GM12878 (cell line): ENCODE results near the gene RGS6. TPM values are rescaled to one million over a fixed set of nuclear protein-coding genes. Genes with fewer than 3 reads are reported as not detected.
A peak's percentile ranks its signal among the peaks of the same experiment; 100 is the strongest.

ENCODE experiments used
- ATAC-seq: fragments of 200-7000 bp; cut with Tn5 transposase; 3 replicates; pipeline ENCODE4 v1.9.1; 2020; ENCODE audit warnings: mild to moderate bottlenecking, moderate library complexity
- BruUV-seq: library from RNA; stranded (reverse); fragments of 400-500 nt; replicated peaks from 2 replicates; lab custom pipeline; 2021; lab: Mats Ljungman, UMichigan
- CTCF ChIA-PET: fragments of 300-600 bp; sonication (Branson Sonifier 250); formaldehyde crosslinking; extraction: SDS; loops from one replicate; lab custom pipeline; 2021; ENCODE audit warnings: inconsistent platforms; lab: Yijun Ruan, JAX
- POLR2A ChIA-PET: fragments of 350-600 bp; formaldehyde crosslinking; extraction: SDS; loops from one replicate; lab custom pipeline; 2021; ENCODE audit warnings: inconsistent platforms; lab: Charles Lee
- RAD21 ChIA-PET: fragments of 300-600 bp; sonication (Branson Sonifier 250); formaldehyde crosslinking; loops from one replicate; lab custom pipeline; 2023; ENCODE audit warnings: antibody characterized with exemption; ENCODE audit not compliant: unreplicated experiment; lab: Charles Lee
- SMC1A ChIA-PET: fragments of 300-600 bp; sonication (Branson Sonifier 250); formaldehyde crosslinking; loops from one replicate; lab custom pipeline; 2023; ENCODE audit not compliant: unreplicated experiment, uncharacterized antibody; lab: Charles Lee
- DNase-seq: peaks from one replicate; pipeline ENCODE4 v3.0.0-alpha.2; 2011; ENCODE audit warnings: low read depth, low spot score
- FAIRE-seq: peaks from 3 replicates; lab custom pipeline; 2011; peaks lifted over from hg19 to GRCh38; lab: Jason Lieb, UNC
- H2AFZ ChIP-seq: 2 replicates; pipeline ENCODE4 v1.6.0; 2011; ENCODE audit warnings: low read depth, low read length, control low read depth; ENCODE audit not compliant: control insufficient read depth
- H3K27ac ChIP-seq: 2 replicates; pipeline ENCODE4 v1.5.1; 2011; ENCODE audit warnings: control low read depth; ENCODE audit not compliant: control insufficient read depth, insufficient read depth
- H3K27me3 ChIP-seq, 2 experiments: replicated peaks in 1 of 2; 2 replicates each; pipeline versions ENCODE4 v1.6.0 to v1.6.1; 2011; ENCODE audit warnings: low read length in 1 of 2; ENCODE audit not compliant: control insufficient read depth in 2 of 2, insufficient read depth in 2 of 2
- H3K36me3 ChIP-seq, 2 experiments: 2 replicates each; pipeline ENCODE4 v1.5.1; 2011; ENCODE audit warnings: low read length in 1 of 2; ENCODE audit not compliant: control insufficient read depth in 2 of 2, insufficient read depth in 2 of 2
- H3K4me1 ChIP-seq: 2 replicates; pipeline ENCODE4 v1.6.1; 2011; ENCODE audit warnings: mild to moderate bottlenecking, low read length, moderate library complexity, mixed read lengths; ENCODE audit not compliant: control insufficient read depth, insufficient read depth
- H3K4me2 ChIP-seq: 2 replicates; pipeline ENCODE4 v1.6.0; 2011; ENCODE audit warnings: control low read depth; ENCODE audit not compliant: control insufficient read depth, insufficient read depth
- H3K4me3 ChIP-seq: fragments of 200-600 bp; sonication (generic); 2 replicates; pipeline ENCODE4 v1.5.1; 2016
- H3K79me2 ChIP-seq: 2 replicates; pipeline ENCODE4 v1.6.0; 2011; ENCODE audit warnings: low read length; ENCODE audit not compliant: control insufficient read depth, insufficient read depth
- H3K9ac ChIP-seq: 2 replicates; pipeline ENCODE4 v1.8.0; 2011; ENCODE audit warnings: low read length, control low read depth, mixed read lengths; ENCODE audit not compliant: control insufficient read depth, insufficient read depth
- H3K9me3 ChIP-seq: replicated peaks from 3 replicates; pipeline ENCODE4 v1.5.1; 2011; ENCODE audit warnings: mild to moderate bottlenecking, low read length; ENCODE audit not compliant: control insufficient read depth, insufficient read depth
- H4K20me1 ChIP-seq: 2 replicates; pipeline ENCODE4 v1.6.0; 2011; ENCODE audit not compliant: control insufficient read depth, insufficient read depth
- CHD2 ChIP-seq: IDR thresholded peaks from 2 replicates; pipeline ENCODE4 v1.6.1; 2011; ENCODE audit warnings: low read depth, low read length, improper control_type of control experiment, borderline replicate concordance
- ETV6 ChIP-seq, 2 experiments: fragments of 450-650 bp in 1 of 2; IDR thresholded peaks in 1 of 2; conservative IDR thresholded peaks in 1 of 2; 2 replicates each; pipeline ENCODE4 v1.6.1; 2014; ENCODE audit warnings: antibody characterized with exemption in 1 of 2, borderline replicate concordance in 1 of 2, low read depth in 1 of 2, mild to moderate bottlenecking in 1 of 2, moderate library complexity in 1 of 2
- FOXM1 ChIP-seq: IDR thresholded peaks from 2 replicates; pipeline ENCODE4 v1.6.1; 2012; ENCODE audit warnings: low read depth, mild to moderate bottlenecking, inconsistent platforms, low read length, moderate library complexity
- IRF5 ChIP-seq: fragments of 450-650 bp; IDR thresholded peaks from 2 replicates; pipeline ENCODE4 v1.6.1; 2017; ENCODE audit warnings: borderline replicate concordance
- JUND ChIP-seq: IDR thresholded peaks from 2 replicates; pipeline ENCODE4 v1.6.1; 2012; ENCODE audit warnings: low read depth, mild to moderate bottlenecking, low read length, improper control_type of control experiment, moderate library complexity
- KLF5 ChIP-seq: fragments of 450-650 bp; IDR thresholded peaks from 2 replicates; pipeline ENCODE4 v1.6.1; 2014; ENCODE audit warnings: mild to moderate bottlenecking; ENCODE audit not compliant: partially characterized antibody
- MTA2 ChIP-seq: fragments of 450-650 bp; IDR thresholded peaks from 2 replicates; pipeline ENCODE4 v1.6.1; 2016; ENCODE audit warnings: low read depth, mild to moderate bottlenecking, moderate library complexity
- MXI1 ChIP-seq: fragments of 150-350 bp; IDR thresholded peaks from 2 replicates; pipeline ENCODE4 v1.6.1; 2011; ENCODE audit warnings: low read depth, mild to moderate bottlenecking, inconsistent platforms, low read length, improper control_type of control experiment
- NBN ChIP-seq: fragments of 450-650 bp; IDR thresholded peaks from 2 replicates; pipeline ENCODE4 v1.6.1; 2016
- PBX3 ChIP-seq: IDR thresholded peaks from 2 replicates; pipeline ENCODE4 v1.6.1; 2011; ENCODE audit warnings: mild to moderate bottlenecking, low read depth, low read length, moderate library complexity; ENCODE audit not compliant: insufficient replicate concordance
- RELB ChIP-seq: fragments of 450-650 bp; IDR thresholded peaks from 2 replicates; pipeline ENCODE4 v1.6.1; 2017; ENCODE audit warnings: low read depth, mild to moderate bottlenecking, moderate library complexity
- ZBTB11 ChIP-seq: fragments of 450-650 bp; formaldehyde crosslinking; IDR thresholded peaks from 2 replicates; pipeline ENCODE4 v1.5.0; 2022; ENCODE audit warnings: mild to moderate bottlenecking, missing genetic modification characterization
- ZBTB4 ChIP-seq: fragments of 450-650 bp; formaldehyde crosslinking; IDR thresholded peaks from 2 replicates; pipeline ENCODE4 v1.4.0; 2022; ENCODE audit warnings: mild to moderate bottlenecking, moderate library complexity
- in situ Hi-C: fragments of 300-500 bp; cut with MboI; formaldehyde crosslinking; loops from 9 replicates; pipeline ENCODE4 v1.14.3; 2018; ENCODE audit warnings: mixed read lengths
- intact Hi-C: fragments of 100-400 bp; cut with micrococcal nuclease; formaldehyde crosslinking; loops from one replicate; pipeline ENCODE4 v1.14.2; 2022; ENCODE audit not compliant: unreplicated experiment
- polyA plus RNA-seq, 11 experiments: library from polyadenylated mRNA; depleted of rRNA in 4 of 11; unstranded in 6 of 11; stranded (reverse) in 5 of 11; fragments of >200 nt; fragmentation: Nextera tagmentation in 4 of 11; fragmentation: Illumina TruSeq in 1 of 11; extraction: Ambion mirVana in 4 of 11; extraction: Trizol in 1 of 11; gene quantifications; 1 replicate in 1 of 11; 2 replicates in 10 of 11; pipeline versions ENCODE4 v1.2.1 to v1.2.3, GENCODE V29; 2011 to 2016; ENCODE audit warnings: inconsistent platforms in 2 of 11, missing spikeins in 2 of 11, low read depth in 1 of 11
- total RNA-seq, 4 experiments: library from RNA; depleted of rRNA in 3 of 4; stranded (reverse); fragments of >200 nt in 3 of 4; fragmentation: Illumina TruSeq in 1 of 4; extraction: Trizol in 1 of 4; gene quantifications; 2 replicates each; pipeline versions ENCODE4 v1.2.1 to v1.2.3, GENCODE V29; 2013 to 2021

Gene RGS6
- total and polyA plus RNA-seq, 10 of the 15 experiments (the other 5 are each of a cell fraction or from before 2014, with no cell fraction given) = 3.9 to 18.1 (median 12.4) TPM

GRCh38 chr14:72311516-72311915 is 379.3 kb downstream of the RGS6 start:
- ChIA-PET RAD21 (no interaction called here), CTCF (no interaction called here), SMC1A (interaction anchor here (1.6 kb wide), 1 partner anchor 24 kb away, joined by 4 read pairs; no protein-coding TSS in a partner anchor), POLR2A (interaction anchor here (0.7 kb wide), 2 partner anchors 89 to 298 kb away, joined by 4 to 5 read pairs; no protein-coding TSS in a partner anchor)
- intact Hi-C loops (no loop called here), in situ Hi-C loops (no loop called here)
- ATAC-seq (no peak), FAIRE-seq (peak; percentile 54), DNase-seq (no peak)
- no peak overlapping the region for H3K9ac ChIP-seq
- H3K4me1 ChIP-seq = no peaks in the 10 kb centered on the region
- H3K27ac ChIP-seq = no peak overlapping the region
- no TSS peak for BruUV-seq
- H3K9me3 ChIP-seq = no peaks in the 10 kb centered on the region; the same call in 1 of the 3 replicates
- H2AFZ ChIP-seq = no peak overlapping the region
- H3K4me3 ChIP-seq = no peak overlapping the region
- H3K4me2 ChIP-seq = no peak overlapping the region
- H3K36me3 ChIP-seq = no peaks in the 10 kb centered on the region
- H3K27me3 ChIP-seq = no peaks in the 10 kb centered on the region
- H4K20me1 ChIP-seq = no peaks in the 10 kb centered on the region
- no peaks in the 10 kb centered on the region for H3K79me2 ChIP-seq
- no peak for TF ChIP-seq CHD2
- TF ChIP-seq PBX3 = no peak
- no peak for TF ChIP-seq MTA2
- no peak for TF ChIP-seq ETV6 (conservative IDR thresholded peaks at IDR 0.05 in 1 of 2, IDR thresholded peaks at IDR 0.05 in 1 of 2; ENCODE audit: borderline replicate concordance in 1 of 2, low read depth in 1 of 2)
- TF ChIP-seq FOXM1 = no peak
- TF ChIP-seq IRF5 = no peak
- TF ChIP-seq KLF5 = no peak
- TF ChIP-seq MXI1 = no peak
- no peak for TF ChIP-seq JUND
- no peak for TF ChIP-seq ZBTB4 (CRISPR knock-in tag)
- no peak for TF ChIP-seq NBN
- no peak for TF ChIP-seq ZBTB11 (CRISPR knock-in tag)
- TF ChIP-seq RELB = no peak
